Epidermal melanocyte (primary cell): ENCODE data around the gene RAB39B.

Experiments
- DNase-seq: peaks from one replicate; pipeline ENCODE4 v3.0.0; 2011; ENCODE audit warnings: low spot score; ENCODE audit not compliant: insufficient read length

RAB39B gene

GRCh38 chrX:155216179-155216939 is 47.9 kb downstream of the RAB39B start, which contains the start of gene VBP1:
VBP1 (plus strand) TSS chrX:155216460; CDS start chrX:155216483, 23 bp downstream.
- DNase-seq, result peak; percentile 74

- DNase-seq, result no peak
Observed at GRCh38 chrX:155215443-155216178, 48.7 kb downstream of the RAB39B start.

GRCh38 chrX:155213731-155214130 is 50.6 kb downstream of the RAB39B start:
- no peak for DNase-seq

GRCh38 chrX:155211208-155211607 is 53.1 kb downstream of the RAB39B start:
- no peak for DNase-seq
